ENCODE results near the gene HOXA7.
A peak's percentile ranks its signal among the peaks of the same experiment; 100 is the strongest.

The HOXA7 gene

DNA sequence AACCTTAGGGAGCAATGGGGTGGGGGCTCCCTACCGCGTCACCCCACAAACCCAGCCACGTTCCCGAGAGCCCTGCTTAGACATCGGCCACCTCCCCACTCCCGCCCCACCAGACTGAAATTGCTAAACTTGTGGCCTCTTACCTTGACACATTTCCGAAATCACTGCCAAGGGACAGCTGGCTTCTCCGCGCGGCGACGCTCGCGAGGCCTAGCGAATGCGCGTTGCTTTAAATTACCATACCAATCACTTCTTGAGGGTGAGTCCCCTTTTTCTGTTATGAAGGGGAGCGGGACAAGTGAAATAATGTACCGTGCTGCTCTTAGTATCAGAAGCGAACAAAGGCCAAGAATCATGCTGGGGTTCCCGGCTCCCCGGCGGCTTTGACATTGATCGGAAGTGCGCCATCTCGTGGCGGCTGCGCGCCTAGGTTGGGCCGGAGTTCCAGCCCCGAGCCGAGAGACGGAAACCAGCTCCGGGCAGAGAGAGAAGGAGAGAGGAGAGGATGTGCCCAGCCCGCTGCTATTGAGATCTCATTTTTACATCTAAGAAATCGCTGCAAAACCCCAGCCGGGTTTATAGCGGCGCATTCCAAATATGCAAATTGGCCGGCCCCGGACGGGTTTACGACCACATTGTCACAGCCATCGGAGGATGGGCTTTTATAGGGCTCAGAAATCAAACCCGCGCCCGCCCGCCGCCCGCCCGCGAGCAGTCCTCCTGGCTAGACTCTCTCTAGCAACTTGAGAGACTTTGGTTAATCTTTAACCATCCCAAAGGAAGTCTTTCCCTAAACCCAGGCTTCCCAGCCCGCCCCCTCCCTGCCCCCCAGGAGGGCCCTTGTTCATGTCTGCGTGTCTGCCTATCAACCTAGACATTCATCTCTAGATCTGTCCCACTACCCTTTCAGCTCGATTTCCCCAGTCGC lies 23.3 kb upstream of the HOXA7 start:
- Histone ChIP-seq H3K36me3 (ENCODE audit: control insufficient read depth in 2 of 2, insufficient read depth in 1 of 2, low read length in 2 of 2) (peaks cover 0 to 10% of the 10 kb centered on the region in 2 experiments; a peak in 2 of 3 replicates), H3K27ac (ENCODE audit: extremely low read depth, low read depth, low read length) (peak overlapping the region; percentile 99), H3K4me1 (ENCODE audit: control insufficient read depth, insufficient read depth, low read length) (peaks cover 36% of the 10 kb centered on the region), H3K9me3 (ENCODE audit: control insufficient read depth, insufficient read depth, low read depth, low read length) (no peaks in the 10 kb centered on the region), H3K4me3 (ENCODE audit: low read depth, low read length) (peak overlapping the region; percentile 76)
- ChIA-PET CTCF (interaction anchor here (0.5 to 3.7 kb wide), 14 partner anchors 9 to 1395 kb away, joined by 3 to 15 read pairs (median 4); no protein-coding TSS in a partner anchor), POLR2A (interaction anchor here (0.5 to 3.4 kb wide), 18 partner anchors 10 to 1317 kb away, joined by 3 to 62 read pairs (median 6); partner anchors contain the start of genes HOXA5, HOXA6, HOXA7 and HOXA9)
- TF ChIP-seq ZSCAN23 (tag by site-specific recombination; IDR thresholded peaks at IDR 0.05): no peak
- no peak for TF ChIP-seq ZSCAN16 (tag by site-specific recombination; IDR thresholded peaks at IDR 0.05)
- TF ChIP-seq RBAK (tag by site-specific recombination; IDR thresholded peaks at IDR 0.05): no peak
- no peak for TF ChIP-seq SETDB1 (IDR thresholded peaks at IDR 0.05; ENCODE audit: insufficient read length, low read length)
- peak; percentile 45; the same call in 1 of the 2 replicates for TF ChIP-seq REPIN1 (tag by site-specific recombination; IDR thresholded peaks at IDR 0.05; ENCODE audit: low read depth)
- peak; percentile 48 for TF ChIP-seq ZNF654 (tag by site-specific recombination; IDR thresholded peaks at IDR 0.05; ENCODE audit: low read depth)
- peak; percentile 95 for TF ChIP-seq ZNF596 (tag by site-specific recombination; IDR thresholded peaks at IDR 0.05)
- TF ChIP-seq ZNF121 (tag by site-specific recombination; IDR thresholded peaks at IDR 0.05): no peak
- 0 out of 2 replicates have a peak, but pooled peaks have one; percentile 55 for TF ChIP-seq ZNF501 (tag by site-specific recombination; IDR thresholded peaks at IDR 0.05)
- no peak for TF ChIP-seq ZNF791 (tag by site-specific recombination; IDR thresholded peaks at IDR 0.05)
- TF ChIP-seq YY2 (tag by site-specific recombination; IDR thresholded peaks at IDR 0.05): no peak
- TF ChIP-seq ZXDB (tag by site-specific recombination; IDR thresholded peaks at IDR 0.05): peak; percentile 46; the same call in 1 of the 2 replicates
- TF ChIP-seq, protein P1, sequence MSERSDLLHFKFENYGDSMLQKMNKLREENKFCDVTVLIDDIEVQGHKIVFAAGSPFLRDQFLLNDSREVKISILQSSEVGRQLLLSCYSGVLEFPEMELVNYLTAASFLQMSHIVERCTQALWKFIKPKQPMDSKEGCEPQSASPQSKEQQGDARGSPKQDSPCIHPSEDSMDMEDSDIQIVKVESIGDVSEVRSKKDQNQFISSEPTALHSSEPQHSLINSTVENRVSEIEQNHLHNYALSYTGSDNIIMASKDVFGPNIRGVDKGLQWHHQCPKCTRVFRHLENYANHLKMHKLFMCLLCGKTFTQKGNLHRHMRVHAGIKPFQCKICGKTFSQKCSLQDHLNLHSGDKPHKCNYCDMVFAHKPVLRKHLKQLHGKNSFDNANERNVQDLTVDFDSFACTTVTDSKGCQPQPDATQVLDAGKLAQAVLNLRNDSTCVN (tag by site-specific recombination; optimal IDR thresholded peaks at IDR 0.05): peak; percentile 64
- TF ChIP-seq YY1 (tag by site-specific recombination; IDR thresholded peaks at IDR 0.05): no peak; the same call in 1 of the 2 replicates
- TF ChIP-seq ZNF292 (tag by site-specific recombination; IDR thresholded peaks at IDR 0.05; ENCODE audit: borderline replicate concordance, low read depth): no peak
- TF ChIP-seq ZBTB49 (tag by site-specific recombination; IDR thresholded peaks at IDR 0.05; ENCODE audit: low read depth): no peak
- TF ChIP-seq ZNF555 (tag by site-specific recombination; conservative IDR thresholded peaks at IDR 0.05): no peak
- TF ChIP-seq ZNF777 (tag by site-specific recombination; IDR thresholded peaks at IDR 0.05; ENCODE audit: borderline replicate concordance): no peak
- no peak for TF ChIP-seq ZBTB1 (tag by site-specific recombination; IDR thresholded peaks at IDR 0.05)
- no peak for TF ChIP-seq ZNF341 (tag by site-specific recombination; IDR thresholded peaks at IDR 0.05; ENCODE audit: low read depth)
- no peak for TF ChIP-seq ZFHX2 (tag by site-specific recombination; conservative IDR thresholded peaks at IDR 0.05)
- TF ChIP-seq, protein P2, sequence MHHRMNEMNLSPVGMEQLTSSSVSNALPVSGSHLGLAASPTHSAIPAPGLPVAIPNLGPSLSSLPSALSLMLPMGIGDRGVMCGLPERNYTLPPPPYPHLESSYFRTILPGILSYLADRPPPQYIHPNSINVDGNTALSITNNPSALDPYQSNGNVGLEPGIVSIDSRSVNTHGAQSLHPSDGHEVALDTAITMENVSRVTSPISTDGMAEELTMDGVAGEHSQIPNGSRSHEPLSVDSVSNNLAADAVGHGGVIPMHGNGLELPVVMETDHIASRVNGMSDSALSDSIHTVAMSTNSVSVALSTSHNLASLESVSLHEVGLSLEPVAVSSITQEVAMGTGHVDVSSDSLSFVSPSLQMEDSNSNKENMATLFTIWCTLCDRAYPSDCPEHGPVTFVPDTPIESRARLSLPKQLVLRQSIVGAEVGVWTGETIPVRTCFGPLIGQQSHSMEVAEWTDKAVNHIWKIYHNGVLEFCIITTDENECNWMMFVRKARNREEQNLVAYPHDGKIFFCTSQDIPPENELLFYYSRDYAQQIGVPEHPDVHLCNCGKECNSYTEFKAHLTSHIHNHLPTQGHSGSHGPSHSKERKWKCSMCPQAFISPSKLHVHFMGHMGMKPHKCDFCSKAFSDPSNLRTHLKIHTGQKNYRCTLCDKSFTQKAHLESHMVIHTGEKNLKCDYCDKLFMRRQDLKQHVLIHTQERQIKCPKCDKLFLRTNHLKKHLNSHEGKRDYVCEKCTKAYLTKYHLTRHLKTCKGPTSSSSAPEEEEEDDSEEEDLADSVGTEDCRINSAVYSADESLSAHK (tag by site-specific recombination; IDR thresholded peaks at IDR 0.05): peak; percentile 54
- no peak for TF ChIP-seq ZNF473 (tag by site-specific recombination; IDR thresholded peaks at IDR 0.05)
- TF ChIP-seq ZNF785 (tag by site-specific recombination; IDR thresholded peaks at IDR 0.05): no peak
- TF ChIP-seq ZFP37 (tag by site-specific recombination; IDR thresholded peaks at IDR 0.05): peak; percentile 48; the same call in 1 of the 2 replicates
- TF ChIP-seq ZNF561 (tag by site-specific recombination; IDR thresholded peaks at IDR 0.05; ENCODE audit: borderline replicate concordance): 0 out of 2 replicates have a peak, but pooled peaks have one; percentile 18
- no peak for TF ChIP-seq SALL2 (tag by site-specific recombination; IDR thresholded peaks at IDR 0.05; ENCODE audit: borderline replicate concordance)
- TF ChIP-seq ZBTB17 (tag by site-specific recombination; IDR thresholded peaks at IDR 0.05): no peak; the same call in none of the 2 replicates
- no peak for TF ChIP-seq KLF16 (tag by site-specific recombination; IDR thresholded peaks at IDR 0.05)
- TF ChIP-seq ZNF513 (tag by site-specific recombination; IDR thresholded peaks at IDR 0.05): no peak
- TF ChIP-seq ZNF585B (tag by site-specific recombination; IDR thresholded peaks at IDR 0.05): no peak
